OCI-M2 (cell line): ENCODE measurements around the gene PRDM16.

Experiments used
- DNase-seq: peaks from one replicate; lab custom pipeline; 2025; ENCODE audit not compliant: unreplicated experiment; lab: John Stamatoyannopoulos, UW

The PRDM16 gene

DNA sequence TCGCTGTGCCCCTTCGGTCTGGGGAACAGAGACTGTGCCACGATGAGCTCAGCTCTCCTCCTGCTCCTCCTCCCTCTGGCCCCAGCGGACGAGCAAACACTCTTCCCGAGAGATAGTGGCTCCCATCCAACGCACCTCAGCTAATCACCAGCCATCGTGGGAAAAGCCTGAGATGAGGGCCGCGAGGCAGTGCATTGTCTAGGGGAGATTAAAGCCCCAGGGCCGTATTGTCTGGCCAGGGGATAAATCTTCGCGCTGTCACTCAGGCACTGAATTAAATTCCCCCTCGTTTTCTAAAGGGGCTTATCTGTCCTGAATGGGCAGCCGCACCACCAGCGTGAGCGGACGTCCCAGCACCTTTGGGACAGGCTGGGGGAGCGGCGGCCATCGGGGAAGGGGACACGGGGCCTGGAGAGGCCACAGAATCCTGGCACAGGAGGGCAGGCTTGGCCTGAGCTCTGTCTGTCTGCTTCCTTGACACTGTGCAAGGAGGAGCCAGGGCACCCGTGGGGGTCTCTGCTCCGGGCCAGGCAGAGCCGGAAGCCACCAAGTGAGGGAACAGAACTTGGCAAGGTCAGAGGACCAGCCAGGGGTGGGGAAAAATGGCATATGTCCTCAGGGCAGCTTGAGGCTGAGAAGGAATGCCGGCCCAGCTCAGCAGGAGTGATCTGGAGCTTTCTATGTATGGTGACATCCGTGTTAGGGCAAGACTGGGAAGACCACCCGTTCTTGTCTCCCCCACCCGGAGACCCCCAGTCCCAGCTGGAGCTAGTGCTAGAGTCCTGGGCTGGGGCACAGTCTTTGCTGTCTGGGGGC, 32.3 kb downstream of the PRDM16 start:
- DNase-seq, result no peak

DNA sequence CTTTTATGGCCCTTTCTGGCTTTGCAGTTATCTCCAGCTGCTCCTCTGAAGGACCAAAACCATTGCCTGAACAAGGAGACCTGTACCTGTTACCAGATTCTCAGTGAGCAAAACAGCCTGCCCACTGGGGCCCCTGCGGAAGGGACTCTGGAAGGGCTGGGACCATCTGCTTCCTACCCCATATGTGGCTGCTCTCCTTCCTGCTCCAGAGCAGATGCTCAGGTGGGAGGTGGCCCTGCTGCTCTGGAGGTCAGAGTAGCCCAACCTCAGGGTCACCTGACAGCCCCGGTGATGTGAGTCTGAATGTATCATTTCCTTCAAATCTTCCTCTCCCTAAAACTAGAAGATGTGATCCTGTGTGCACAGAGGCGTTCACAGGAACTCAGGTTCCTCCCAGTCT, 33.6 kb downstream of the PRDM16 start:
- no peak for DNase-seq

DNA sequence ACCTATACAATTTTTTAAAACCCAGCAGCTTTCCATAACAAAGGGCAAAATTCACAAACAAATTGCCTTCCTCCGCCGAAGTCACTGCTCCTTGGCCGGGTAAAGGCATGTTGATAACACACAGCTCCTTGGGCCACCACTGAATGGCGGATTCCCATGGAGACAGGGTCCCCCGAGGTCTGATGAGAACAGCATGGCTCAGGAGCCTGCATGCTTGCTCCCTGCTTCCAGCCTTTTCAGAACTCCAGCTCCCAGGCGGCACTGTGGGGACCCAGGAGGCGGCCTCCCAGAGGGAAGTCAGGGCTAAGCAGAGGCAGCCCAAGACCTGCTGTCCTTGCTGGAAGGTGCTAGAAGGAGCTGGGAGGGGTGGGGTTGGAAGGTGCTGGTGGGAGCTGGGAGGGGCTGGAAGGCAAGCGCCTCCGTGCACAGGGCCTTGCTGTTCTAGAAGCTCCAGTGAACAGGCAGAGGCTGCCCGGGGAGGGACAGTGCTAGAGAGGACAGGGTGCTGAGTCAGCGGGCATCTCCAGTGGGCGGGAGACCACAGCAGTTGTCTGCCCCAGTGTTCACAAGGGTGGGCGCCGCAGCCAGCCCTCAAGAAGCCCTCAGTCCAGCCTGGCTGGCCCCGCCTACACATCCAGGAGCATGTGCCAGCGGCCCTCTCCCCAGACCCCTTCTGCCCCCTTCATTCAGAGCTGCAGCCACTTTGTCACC, 35.1 kb downstream of the PRDM16 start:
- no peak for DNase-seq

DNA sequence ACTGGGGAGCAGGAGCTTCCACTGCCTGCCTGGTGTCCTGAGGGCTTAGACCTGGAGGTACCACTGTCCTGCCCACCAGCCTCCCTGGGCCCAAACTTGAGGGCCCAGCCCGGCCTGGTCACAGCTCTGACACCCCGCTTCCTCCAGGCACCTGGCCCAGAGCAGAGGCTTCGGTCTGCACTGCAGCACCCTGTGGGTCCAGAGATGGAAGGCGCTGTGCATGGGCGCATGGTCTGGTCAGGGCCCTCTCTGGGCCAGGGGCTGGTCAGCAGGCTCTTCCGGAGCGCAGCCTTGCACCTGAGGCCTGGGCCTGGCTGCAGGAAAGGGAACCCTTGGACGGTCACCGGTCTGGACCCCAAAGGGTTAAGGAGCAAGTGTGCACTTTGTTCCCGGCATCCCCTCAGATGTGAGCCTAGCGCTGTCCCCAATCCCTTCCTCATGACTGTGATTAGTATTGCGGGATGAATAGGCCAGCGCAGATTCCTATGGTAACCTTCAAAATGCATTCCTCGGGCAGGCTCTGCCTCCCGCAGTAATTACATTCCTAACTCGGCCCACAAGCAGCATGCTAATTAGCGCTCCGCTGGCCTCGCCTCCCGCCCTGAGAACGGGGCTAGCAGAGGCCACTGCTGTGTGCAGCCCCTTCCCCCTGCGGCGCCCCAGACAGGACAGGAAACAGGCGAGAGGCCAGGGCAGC, 36.3 kb downstream of the PRDM16 start:
- DNase-seq, result no peak

DNA sequence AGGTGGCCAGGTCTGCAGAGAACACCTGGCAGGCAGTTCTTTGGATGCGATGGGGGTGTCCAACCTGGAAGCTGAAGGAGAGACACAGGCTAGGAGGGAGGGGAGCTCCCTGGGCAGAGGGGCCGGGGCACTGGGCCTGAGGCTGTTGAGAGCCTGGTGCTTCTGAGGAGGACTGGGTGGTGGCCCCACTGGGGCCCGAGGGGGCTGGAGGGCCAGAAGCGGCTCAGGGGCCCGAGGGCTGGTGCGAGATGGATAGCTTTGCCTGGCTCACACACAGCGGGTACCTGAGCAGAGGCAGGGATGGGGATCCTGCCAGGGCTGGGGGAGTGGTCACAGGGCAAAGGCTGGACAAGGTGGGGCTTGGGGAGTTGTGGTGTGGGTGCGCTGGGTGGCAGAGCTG, 37.2 kb downstream of the PRDM16 start:
- DNase-seq, result no peak

DNA sequence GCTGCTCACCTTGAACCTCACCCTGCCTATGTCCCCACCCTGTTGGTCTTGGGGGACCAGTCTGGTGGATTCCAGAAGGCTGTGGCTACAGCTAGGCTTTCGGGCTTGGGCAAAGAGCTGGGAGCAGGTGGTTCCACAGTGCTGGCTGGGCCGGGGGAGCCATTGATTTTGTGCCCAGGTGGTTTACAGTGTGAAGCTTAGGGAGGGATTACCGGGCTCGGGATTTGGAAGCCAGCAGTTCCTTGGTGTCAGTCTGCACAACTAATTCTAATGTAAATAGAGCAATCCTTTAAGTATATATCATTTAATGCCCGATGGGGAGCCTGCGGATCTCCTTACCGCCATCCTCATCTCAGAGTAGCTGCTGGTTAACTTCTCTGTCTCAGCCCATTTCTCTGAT, 38.2 kb downstream of the PRDM16 start:
- no peak for DNase-seq

DNA sequence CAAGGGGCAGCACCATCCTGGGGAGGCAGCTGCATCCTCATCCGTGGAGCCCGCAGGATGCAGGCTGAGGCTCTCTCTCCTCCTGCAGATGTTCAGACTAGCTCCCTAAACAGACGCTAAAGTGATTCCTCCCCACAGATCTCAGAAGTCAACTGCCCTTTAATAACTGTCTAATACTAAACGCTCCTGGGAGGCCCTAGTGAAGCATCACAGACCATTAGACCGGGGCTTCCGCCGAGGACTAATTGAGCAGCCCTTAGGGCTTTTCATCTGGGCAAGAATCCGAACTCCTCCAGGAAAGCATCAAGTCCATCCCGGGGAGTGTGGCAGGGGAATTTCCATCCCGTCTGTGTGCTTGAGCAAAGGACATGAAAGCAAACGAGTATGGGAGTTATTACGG, 40.4 kb downstream of the PRDM16 start:
- DNase-seq, result no peak

DNA sequence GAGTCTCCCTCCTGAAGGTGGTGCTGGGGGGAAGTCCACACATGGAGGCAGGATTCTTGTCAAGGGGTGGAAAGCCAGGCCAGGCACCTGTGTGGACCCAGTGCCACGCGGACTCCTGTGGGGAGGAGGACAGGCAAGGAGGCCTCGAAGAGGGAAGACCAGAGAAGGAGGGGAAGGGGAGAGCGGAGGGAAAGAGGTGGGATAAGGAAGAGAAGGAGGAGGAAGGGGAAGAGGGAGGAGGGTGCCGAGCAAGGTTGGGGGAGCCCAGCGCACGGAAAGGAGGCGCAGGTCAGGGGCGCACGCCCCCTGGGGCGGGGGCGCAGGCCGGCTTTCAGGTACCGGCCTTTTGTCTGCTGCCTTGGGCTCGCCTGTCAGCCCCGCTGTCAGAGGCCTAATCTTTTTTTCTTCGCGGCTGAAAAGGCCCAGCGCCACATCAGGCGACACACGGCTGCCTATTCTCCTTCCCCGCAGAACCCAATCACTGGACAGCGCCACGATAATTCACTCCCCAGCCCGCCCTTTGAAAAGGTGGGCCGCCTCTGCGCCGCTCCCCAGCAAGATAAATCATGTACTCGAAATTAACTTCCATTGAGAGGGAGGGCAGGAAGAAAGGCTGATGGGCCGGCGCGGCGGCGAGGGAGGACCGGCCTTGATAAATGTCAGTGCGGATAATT, 42.5 kb downstream of the PRDM16 start:
- no peak for DNase-seq

DNA sequence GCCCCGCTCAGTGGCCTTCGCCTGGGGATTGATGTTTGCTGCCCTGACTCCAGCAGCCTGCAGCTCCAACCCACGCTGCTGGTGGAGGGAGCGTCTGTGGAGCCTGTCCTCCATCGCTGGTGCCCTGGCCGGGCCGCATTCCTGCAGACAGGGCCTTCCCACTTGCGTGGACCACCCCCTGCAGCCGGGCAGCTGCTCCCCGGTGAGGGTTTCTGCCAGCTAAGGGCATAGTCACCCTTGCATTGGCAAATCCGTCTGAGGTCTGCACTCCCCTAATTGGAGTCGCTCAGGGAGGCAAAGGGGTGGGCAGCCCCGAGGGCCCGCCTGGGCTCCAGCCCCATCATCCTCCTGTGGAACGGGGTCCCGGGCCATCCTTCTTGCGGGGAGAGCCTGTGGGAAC, 43.5 kb downstream of the PRDM16 start:
- DNase-seq, result no peak

DNA sequence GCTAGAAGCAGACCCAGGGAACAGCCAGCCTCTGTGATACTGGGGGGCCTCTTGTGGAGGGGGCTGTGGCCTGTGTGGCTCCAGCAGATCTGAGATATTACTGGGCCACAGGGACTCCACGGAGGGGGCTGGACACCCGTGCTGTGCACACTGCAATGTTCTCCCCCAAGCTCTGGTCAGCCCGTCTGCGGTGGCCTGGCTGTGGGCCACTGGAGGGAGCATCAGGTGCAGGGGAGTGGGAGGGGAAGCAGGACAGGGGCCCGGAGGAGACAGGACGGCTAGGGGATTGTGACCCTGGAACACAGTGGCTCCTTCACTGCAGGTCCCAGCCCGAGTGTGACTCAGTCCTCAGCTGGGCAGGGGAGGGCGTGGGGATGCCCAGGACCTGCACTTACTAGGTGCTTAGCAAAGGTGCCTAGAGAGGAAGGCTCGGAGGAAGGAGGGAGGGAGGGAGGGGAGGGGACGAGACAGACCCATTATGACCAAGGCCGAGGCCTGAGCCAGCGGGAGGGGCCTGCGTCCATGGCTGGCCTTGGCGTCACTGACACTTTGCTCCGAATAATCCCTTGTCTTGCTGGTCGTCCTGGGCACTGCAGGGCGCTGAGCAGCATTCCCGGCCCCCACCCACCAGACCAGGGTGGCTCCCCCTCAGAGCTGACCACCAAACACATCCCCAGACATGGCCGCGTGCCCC, 44.2 kb downstream of the PRDM16 start:
- DNase-seq, result no peak

DNA sequence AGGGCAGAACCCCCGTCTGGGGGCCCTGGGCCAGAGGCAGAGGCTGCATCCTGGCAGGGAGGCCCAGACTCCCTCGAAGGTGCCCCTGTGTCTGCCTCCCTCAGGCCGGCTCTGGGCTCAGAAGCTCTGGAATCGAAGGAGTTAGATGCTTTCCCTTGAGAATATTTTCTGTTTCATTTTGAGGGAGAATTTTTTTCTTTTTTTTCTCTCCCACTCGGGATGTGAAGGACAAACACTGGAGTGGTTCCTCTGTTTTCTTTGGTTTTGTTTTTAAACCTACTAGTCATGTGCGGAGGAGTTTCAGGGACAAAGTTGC, 44.7 kb downstream of the PRDM16 start:
- no peak for DNase-seq

DNA sequence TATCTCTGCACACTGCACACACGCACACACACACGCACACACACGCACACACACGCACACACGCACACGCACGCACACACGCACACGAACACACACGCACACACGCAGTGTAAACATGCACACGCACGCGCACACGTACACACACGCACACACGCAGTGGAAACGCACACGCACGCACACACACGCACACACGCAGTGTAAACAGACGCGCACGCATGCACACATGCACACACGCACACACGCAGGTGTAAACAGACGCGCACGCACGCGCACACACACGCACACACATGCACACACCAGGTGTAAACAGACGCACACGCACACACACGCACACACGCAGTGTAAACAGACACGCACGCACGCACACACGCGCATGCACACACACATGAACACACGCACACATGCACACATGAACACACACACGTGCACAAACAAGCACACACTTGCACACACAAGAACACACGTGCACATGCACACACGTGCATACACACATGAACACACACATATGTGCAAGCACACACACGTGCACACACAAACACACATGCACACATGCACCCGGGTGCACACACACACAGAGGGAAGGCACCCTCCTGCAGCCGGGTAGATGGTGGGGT, 45.2 kb downstream of the PRDM16 start:
- no peak for DNase-seq

DNA sequence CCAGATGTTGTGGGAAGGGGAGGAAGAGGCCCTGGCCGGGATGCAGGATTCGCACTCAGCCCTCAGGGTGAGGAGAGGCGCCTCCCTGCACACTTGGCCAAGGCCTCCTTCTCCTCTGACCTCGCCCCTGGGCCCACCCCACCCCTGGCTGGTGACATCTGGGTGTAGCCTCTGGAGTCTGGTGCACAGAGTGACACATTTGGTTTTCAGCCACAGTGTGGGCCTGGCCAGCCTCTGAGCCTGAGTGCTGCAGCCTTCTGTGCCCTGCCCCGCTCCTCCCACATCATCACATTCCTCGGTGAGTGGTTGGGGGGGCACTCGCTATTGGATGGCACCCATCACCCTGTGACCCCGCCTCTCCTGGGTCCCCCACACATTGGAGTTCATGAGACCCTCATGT, 45.8 kb downstream of the PRDM16 start:
- DNase-seq, result no peak

DNA sequence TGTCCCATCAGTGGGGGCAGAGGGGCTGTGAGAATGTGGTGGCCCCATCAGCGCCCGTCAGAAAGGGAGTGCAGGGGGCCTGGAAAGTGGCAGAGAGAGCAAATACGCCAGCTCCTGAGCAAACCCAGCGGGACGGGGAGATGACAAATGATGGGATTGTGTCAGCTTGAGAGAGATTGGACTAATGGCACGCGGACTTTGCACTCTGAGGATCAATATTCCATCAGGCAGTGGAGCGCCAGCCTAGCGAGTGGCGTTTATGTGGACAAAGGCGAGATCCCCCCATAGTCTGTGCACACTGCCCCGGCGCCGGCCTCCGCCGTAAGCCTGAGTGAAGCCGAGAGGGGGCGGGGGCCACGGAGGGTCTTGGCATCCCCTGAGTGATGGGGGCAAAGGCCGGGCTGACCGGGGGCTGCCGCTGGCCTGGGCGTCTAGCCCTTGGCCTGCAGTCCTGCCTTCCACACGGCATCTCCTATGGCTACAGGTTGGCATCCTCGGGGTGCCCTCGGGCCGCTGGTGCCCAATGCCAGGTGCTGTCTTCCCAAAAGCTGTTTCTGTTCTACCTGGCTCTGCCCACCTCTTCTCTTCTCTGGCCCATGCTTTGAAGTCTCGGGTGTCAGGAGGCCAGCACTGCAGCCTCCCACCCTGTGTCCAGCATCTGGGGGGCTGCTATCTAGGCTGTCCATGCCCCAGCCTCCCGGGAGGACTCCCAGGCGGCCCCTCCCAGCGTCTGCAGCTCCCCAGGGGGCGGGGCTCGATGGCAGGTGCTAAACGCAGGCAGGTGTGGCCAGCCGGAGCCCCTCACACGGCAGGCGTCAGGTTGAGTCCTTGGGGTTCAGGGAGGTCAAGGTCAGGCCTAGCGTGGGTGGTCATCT, 46.5 kb downstream of the PRDM16 start:
- DNase-seq, result no peak

DNA sequence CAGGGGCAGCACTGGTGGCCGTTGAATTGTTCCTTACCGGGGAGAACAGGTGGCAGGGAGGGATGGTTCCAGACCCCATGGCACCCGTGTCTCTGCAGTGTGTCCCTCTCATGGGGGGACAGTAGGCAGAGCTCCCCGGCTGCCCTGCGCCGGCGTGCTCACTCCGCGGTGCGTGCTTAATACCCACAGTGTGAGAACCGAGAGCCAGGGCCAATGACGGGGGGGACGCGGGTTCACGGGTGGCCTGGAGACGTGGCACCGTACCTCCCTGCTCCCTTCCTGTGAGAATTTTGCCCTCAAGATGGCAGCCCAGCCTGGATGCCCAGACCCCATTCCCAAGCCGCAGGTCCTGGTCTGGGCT, 47.1 kb downstream of the PRDM16 start:
- no peak for DNase-seq

DNA sequence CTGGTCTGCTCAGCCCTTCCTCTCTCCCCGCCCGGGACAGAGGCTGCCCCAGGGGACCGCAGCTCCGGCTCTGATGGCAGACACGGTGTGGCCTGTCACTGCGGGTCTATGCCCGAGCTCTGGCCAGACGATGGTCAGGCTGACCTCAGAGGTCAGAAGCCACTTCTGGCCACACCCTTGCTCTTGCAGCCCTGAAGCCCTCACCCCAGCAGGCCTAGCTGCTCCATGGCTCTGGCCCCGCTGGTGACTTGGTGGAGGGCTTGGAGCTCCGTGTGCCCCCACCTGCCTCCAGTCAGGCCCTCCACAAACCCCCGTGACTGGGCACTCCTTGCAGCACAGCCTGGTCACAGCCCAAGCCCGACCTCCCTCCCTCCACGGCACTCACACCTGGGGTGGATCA, 47.6 kb downstream of the PRDM16 start:
- no peak for DNase-seq

DNA sequence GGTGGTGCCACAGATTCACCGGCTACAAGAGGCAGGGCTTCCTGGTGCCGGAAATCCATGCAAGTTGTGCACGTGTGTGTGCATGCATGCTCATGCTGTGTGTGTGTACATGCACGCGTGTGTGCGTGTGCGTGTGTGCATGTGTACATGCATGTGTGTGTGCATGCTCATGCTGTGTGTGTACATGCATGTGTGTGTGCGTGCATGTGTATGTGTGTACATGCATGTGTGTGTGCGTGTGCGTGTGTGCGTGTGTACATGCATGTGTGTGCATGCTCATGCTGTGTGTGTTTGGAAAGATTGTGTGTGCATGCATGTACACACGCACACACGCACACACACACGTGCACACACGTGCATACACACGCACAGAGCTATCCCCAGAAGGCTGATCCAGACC, 48.9 kb downstream of the PRDM16 start:
- DNase-seq, result no peak

DNA sequence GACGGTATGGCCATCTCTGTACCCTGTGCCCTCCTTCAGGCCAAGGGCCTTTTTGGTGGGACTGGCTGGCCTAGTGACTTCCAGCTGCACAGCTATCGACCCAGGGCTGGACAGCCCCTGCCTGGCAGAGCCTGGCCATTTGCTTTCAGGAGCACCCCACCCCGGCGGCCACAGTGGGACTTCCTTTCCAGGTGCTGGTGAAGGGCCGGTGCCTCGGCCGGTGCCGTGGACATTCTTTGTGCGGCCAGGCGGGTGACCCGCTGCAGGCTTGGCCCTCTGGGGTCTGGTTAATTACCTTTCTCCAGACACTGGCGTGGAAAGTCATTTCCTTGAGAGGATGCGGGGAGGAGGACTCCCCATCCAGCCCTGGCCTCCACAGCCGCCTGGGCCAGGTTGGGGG, 50.1 kb downstream of the PRDM16 start:
- DNase-seq, result no peak

DNA sequence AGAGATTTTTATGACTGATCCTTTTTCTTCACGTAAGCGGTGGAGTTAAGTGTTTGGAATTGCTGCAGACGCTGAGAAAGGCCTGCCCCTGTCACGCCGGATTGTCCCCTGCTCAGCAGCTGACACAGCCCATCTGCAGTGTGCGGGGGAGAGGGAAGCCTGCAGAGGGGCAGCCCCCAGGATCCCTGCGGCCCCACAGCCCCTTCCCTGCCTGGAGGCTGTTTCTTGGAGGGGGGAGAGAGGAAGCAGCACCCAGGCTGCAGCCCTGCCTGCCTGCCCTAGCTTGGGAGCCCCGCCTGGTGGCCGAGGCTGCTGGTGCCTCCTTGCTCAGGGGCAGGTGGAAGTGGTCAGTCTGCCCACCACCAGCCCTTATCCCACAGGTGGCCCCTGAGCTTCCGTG, 50.7 kb downstream of the PRDM16 start:
- no peak for DNase-seq

DNA sequence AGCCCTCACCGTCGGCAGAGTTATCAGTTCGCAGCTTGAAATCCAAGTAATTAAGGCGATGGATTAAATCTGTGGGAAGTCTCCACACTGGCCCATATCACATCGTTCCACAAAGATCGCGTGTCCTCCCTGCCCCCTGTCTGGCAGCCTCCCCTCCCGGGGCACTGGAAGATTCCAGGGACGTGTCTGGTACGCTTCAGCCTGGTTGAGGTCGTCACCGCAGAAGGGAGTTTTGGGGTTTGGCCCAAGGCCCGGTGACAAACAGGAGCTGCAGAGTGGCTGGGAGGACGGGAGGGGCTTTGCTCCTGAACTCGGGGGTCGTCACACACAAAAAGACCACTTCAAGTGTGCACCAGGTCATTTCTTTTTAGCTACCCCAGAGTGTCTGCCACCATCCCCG, 51.1 kb downstream of the PRDM16 start:
- DNase-seq, result no peak
